Measurements from ENCODE around the gene CIAO3.

Gene CIAO3

DNA sequence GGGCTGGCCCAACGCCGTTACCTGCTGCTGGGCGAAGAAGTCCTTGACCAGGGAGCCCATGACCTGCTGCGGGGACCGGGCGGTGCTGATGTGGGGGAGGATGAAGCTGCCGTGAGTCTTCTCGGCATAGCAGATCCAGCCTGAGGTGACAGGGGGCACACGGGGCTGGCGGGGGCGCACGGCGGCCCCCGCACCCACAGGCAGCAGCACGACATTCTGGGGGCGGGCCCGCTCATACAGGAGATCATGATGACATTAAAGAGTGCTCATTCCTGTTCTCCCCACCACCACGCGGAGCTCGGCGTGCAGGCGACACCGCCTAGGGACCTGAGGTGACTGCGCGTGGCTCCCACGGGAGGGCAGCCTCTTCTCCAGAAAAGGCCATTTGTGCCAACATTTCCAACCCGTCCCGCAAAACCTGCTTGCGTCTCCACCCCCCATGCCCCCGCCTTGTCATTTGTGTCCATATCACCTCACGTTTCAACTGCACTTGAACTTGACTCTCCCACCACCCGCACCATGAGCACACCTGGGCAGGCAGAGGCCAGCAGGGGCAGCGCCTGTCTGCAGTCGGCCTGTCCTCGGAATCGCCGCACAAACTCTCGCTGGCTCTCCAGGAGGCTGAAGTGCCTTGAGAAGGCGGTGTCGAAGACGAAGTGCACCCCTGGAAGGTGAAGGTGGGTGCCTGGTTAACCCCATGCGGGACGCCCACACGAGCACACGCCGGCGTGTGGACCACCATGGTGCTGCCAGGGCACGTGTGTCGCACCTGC, 6.4 kb downstream of the CIAO3 start:
- no peak for DNase-seq

GRCh38 chr16:733382-734207, 7.2 kb downstream of the CIAO3 start:
- DNase-seq = peak; percentile 63

GRCh38 chr16:732936-733335, 7.9 kb downstream of the CIAO3 start:
- no peak for DNase-seq

- no peak for DNase-seq
Measured at GRCh38 chr16:732332-732731, 8.5 kb downstream of the CIAO3 start.

GRCh38 chr16:730666-731509, 9.9 kb downstream of the CIAO3 start:
- no peak for DNase-seq

GRCh38 chr16:729768-730665, 10.8 kb downstream of the CIAO3 start:
- DNase-seq = no peak

- DNase-seq = no peak
Measured at GRCh38 chr16:728890-729744, 11.7 kb downstream of the CIAO3 start.

DNA sequence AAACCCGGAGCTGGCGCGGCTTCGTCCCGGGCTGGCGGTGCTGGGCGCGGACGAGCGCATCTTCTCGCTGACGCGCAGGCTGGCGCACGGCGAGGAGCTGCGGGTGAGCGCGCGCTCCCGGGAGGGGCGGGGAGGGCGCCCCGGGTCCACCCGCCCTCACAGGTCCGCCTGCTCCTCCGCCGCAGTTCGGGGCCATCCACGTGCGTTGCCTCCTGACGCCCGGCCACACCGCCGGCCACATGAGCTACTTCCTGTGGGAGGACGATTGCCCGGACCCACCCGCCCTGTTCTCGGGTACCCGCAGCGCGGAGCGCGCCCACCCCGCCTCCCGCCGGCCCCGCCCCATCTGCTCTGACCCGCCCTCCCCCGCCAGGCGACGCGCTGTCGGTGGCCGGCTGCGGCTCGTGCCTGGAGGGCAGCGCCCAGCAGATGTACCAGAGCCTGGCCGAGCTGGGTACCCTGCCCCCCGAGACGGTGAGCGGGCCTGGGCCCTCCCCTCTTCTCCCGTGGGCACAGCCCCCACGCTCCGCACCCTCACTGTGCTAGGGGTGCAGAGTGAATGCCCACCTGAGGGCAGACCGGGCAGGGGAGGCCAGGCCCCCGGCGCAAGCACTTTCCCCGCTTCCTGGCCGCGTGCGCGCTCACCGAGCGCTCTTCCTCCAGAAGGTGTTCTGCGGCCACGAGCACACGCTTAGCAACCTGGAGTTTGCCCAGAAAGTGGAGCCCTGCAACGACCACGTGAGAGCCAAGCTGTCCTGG, 12.5 kb downstream of the CIAO3 start:
- peak; percentile 63 for DNase-seq

DNA sequence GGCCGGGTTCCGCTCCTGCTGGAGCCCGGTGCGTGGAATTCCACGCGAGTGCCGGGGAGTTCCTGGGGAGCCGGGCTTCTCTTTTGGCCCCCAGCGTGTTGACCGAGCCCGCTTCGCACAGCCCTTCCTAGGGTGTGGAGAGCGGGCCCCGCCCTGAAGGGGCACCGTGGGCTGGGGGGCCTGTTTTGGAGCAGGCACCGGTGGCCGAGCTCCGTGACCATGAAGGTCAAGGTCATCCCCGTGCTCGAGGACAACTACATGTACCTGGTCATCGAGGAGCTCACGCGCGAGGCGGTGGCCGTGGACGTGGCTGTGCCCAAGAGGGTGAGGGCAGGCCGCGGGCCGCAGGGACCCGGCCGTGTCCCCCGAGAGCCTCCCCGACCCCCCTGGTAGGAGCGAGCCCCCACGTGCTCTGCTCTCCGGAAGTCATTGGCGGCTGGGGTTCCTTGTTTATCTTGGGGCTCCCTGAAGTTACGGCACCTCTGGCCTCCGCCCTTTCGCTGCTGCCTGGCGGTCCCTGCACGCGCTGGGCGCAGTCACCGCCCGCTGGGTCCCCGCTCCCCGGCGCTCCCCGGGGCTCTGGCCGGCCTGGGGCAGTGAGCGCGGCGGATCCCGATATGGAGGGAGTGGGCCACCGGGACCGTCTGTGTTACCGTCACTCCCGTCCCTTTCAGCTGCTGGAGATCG, 13.4 kb downstream of the CIAO3 start:
- no peak for DNase-seq

DNA sequence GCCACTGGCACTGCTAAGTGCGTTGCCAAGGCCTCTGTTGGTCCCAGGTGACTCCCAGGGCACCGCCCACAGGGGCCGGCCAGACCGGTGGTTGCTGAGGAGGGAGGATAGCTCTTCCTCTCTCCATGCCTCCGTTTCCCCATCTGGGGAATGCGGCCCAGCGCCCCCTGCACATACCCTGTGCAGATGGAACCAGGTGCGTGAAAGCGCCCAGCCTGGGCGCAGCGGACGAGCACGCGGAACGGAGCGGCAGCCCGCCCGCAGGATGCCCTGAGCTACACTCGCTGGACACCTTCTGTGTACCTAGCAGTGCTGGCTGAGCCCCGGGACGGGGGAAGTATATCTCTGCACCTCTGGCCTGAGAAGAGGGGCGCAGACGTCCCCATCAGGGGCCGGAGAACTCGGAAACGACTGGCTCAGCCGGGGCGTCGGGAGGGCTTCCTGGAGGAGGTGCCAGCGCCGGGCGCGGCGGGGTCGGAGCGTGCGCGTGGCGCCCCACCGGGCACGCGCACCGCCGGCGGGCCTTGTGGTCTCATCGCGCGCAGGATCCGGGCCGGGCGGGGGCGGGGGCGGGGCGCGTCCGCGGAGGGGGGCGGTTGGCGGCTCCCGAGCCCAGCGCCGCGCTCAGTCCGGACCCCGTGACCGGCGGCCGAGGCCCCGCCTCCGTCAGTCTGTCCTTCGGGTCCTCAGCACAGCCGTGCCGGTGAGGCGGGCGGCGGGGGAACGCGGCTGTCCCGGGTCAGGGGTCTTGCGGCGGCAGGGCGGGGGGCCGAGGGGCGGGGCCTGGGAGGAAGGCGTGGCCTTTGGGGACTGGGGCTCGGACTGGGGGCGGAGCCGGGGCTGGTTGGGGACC, 14.1 kb downstream of the CIAO3 start, which contains the start of the genes CCDC78 and HAGHL:
Gene CCDC78, minus strand, starts transcription at position 6 of the 853 bp plus-strand sequence. CDS start 76 bp downstream, outside the sequence.
Gene HAGHL, plus strand, starts transcription at position 669 of the 853 bp plus-strand sequence. CDS start 404 bp downstream, outside the sequence.
- DNase-seq = peak; percentile 71

DNA sequence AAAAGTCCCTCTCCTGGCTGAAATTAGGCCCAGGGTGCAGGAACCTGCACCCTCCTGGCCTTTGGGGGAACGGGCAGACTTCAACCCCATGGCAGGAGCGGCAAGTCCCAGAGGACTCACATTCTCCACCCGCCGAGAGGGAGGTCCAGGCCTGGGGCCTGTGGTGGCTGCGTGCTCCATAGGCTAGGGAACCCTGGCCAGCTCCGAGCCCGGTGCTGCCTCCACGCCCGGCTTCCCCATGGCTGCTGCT, 14.7 kb downstream of the CIAO3 start:
- DNase-seq = no peak

DNA sequence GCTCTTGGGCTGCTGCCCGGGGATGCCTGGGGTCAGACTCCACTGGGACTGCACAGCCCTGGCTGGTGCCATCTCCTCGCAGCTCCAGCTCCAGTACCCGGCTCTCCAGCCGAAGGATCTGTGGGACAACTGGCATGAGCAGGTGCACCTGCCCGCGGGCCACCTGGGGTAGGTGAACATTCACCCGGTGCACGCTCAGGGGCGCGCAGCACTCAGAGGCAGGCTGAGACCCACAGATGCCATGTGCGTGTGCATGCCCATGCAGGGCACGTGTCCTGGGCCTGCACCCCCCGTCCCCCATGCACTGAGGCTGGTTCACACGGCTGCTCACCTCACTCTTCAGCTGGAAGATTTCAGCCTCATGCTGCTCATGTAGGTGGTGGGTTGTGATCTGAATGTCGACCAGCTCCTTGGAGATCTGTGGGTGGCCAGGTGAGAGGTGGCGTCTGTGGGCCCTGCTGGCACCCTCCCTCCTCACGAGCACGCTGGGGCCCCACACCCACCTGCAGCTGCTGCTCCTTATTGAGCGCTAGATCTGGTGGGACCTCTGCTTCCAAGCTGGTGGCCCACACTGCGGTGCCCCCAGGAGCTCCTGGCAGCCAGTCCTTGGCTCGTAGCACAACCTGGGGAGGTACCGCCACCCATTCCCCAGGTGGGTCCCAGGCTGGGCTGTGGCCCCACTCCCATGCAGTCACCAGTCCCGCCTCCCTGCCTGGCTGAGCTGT, 15.2 kb downstream of the CIAO3 start:
- DNase-seq = no peak

GRCh38 chr16:725041-725376, 15.8 kb downstream of the CIAO3 start:
- no peak for DNase-seq

GRCh38 chr16:724188-725040, 16.4 kb downstream of the CIAO3 start:
- DNase-seq = no peak

- DNase-seq = no peak
Measured at GRCh38 chr16:723695-724094, 17.1 kb downstream of the CIAO3 start.

GRCh38 chr16:722835-723633, 17.8 kb downstream of the CIAO3 start:
- no peak for DNase-seq

Measured in activated CD8-positive, alpha-beta memory T cell treated with anti-CD3 and anti-CD28 coated beads, Interleukin-2, amount 50 U/mL, for 4 hours (primary cell).